Sigmoid colon (tissue), 4 donors: ENCODE measurements around the gene OPN3.

Source experiments
- CTCF ChIP-seq, 4 experiments: fragments of 450-650 bp in 3 of 4; fragments of 200-600 bp in 1 of 4; IDR thresholded peaks; one replicate each; pipeline ENCODE4 v1.5.1; 2016 to 2019; ENCODE audit warnings: antibody characterized with exemption in 4 of 4, mild to moderate bottlenecking in 3 of 4, moderate library complexity in 2 of 4
- EP300 ChIP-seq, 4 donors: sonication (generic); formaldehyde crosslinking; IDR thresholded peaks; one replicate each; pipeline ENCODE4 v1.6.1; 2017; ENCODE audit warnings: antibody characterized with exemption in 4 of 4
- POLR2A ChIP-seq, 2 donors: fragments of 450-650 bp; IDR thresholded peaks; one replicate each; pipeline ENCODE4 v1.6.1; 2016; ENCODE audit warnings: antibody characterized with exemption in 2 of 2, mild to moderate bottlenecking in 2 of 2, moderate library complexity in 2 of 2
- POLR2AphosphoS5 ChIP-seq, 4 donors: sonication (generic); formaldehyde crosslinking; IDR thresholded peaks; one replicate each; pipeline ENCODE4 v1.6.1; 2017; ENCODE audit warnings: antibody characterized with exemption in 4 of 4

GRCh38 chr1:241617426-241617825, 22.7 kb downstream of the OPN3 start:
- TF ChIP-seq POLR2AphosphoS5 (IDR thresholded peaks at IDR 0.05): no peak
- TF ChIP-seq CTCF (IDR thresholded peaks at IDR 0.05): no peak
- TF ChIP-seq POLR2A (IDR thresholded peaks at IDR 0.05): no peak
- no peak for TF ChIP-seq EP300 (IDR thresholded peaks at IDR 0.05)
